ENCODE measurements around the gene TNIK.

TNIK gene

DNA sequence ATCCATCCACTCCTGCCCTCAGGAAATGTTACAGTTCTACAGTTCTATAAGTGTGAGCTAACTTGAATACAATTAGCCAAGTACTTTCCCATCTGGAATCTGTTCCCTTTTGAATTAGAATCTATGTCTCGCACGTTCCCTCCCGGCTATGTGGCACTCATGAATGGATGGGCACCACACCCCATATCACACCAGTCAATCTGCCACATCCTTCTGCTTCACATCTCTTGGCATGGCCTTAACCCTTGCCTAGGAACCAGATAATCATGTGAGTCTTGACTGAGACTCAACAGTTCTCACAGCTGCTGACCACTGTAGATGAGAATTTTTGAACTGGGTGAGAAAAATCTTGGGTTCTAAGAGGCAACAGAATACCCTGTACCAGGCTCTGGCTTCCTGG is 180.2 kb downstream of the TNIK start:
- DNase-seq (ENCODE audit: low spot score), result no peak

DNA sequence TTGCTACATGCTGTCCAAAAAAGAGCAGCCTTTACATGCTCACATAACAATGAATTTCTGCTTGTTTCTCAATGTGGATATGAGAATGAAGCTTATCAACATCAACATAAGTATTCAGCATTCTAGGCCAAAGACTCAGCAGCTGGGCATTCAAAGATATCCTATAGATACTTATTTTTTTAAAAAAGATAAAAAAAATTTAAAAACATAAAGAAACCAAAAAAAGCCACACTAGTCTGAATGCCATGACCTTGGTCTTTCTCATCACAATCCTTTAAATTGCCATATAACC is 182.0 kb downstream of the TNIK start:
- no peak for DNase-seq (ENCODE audit: low spot score)

DNA sequence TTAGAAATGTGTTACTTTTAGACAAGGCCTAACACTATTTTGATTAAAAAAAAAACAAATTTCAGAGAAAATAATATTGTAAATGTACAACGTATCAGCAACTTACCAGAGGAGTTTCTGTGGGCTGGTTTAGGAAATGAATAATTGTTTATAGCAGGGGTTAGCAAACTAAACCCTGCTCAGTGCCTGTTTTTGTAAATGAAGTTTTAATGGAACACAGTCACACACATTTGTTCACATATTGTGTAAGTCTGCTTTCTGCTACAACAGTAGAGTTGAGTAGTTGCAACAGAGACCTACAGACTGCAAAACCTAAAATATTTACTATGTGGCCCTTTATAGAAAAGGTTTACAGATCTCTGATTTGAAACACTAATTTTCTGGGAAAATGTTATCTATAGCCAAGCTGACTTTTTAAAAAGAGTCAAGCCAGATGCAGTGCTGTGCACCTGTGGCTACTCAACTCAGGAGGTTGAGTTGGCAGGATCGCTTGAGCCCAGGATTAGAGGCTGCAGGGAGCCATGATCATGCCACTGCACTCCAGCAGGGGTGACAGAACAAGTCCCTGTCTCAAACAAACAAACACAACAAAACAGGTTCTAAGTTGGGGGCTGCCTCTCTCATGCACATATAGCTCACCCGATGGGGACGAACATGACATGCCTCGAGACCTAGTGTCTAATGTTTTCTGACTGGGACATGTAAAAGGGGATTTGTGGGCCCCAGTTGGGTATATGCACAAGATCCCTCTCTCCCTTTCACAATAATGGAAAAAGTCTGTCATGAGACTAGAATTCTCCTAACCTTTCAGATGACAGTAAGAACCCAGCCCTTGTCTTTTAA is 182.5 kb downstream of the TNIK start:
- DNase-seq (ENCODE audit: low spot score), result no peak

- DNase-seq (ENCODE audit: low spot score), result no peak
Observed at GRCh38 chr3:171276923-171277322, 183.3 kb downstream of the TNIK start.

DNA sequence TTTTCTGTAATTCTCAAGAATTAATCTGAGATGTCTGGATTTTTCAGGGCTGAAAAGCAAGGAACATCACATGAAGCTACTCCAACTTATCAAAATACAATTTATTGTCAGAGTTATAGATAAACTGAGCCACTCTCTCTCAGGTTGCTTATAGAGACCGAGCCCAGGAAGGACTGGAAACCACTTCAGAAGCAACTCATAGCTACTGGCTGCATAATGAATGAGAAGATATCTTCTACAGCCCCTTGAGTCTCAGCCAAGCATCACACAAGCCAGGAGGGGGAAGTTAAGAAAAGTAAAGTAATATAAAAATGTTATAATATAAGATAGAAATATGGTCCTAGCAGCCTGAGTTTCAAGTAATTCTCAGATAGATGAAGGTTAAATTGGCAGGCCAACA is 186.0 kb downstream of the TNIK start:
- no peak for DNase-seq (ENCODE audit: low spot score)

DNA sequence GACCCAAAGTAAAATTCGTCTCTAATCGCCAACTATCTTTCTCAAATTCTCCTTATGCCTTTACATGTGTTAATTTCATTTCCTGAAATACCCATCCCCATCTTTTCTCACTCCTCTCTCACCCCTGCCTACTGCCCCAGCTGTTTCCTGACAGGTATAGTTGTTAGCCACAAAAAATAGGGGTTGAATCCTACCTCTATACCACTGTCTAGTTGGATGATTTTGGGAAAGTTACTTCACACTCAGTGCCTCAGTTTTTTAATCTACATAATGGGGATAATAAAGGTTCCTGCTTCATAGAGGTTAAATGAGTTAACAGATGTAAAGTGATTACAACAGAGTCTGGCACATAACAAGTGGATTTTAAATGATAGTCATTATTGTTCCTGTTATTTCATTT is 189.7 kb downstream of the TNIK start:
- no peak for DNase-seq (ENCODE audit: low spot score)

DNA sequence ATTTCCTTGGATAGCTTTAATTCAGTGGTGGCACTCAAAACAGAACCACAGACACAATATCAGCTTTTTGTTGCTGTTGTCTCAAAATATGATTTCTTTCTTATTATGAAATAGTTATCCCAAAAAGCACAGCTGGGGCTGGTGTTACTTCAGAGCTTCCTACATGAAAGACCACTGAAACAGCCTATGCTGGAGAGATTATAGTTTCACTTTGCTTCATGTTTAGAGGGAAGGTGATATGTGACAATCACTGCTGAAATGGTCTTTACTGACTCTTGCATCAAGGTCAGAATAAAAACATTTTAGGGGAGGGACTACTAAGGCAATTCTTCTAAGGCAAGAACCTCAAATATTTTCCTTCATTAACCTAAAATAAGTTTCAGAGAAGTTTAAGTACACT is 190.7 kb downstream of the TNIK start:
- DNase-seq (ENCODE audit: low spot score), result no peak

- no peak for DNase-seq (ENCODE audit: low spot score)
Observed at GRCh38 chr3:171268677-171269076, 191.5 kb downstream of the TNIK start.

GRCh38 chr3:171267104-171267503 is 193.1 kb downstream of the TNIK start:
- DNase-seq (ENCODE audit: low spot score), result peak; percentile 70

- no peak for DNase-seq (ENCODE audit: low spot score)
Observed at GRCh38 chr3:171266740-171267073, 193.5 kb downstream of the TNIK start.

- no peak for DNase-seq (ENCODE audit: low spot score)
Observed at GRCh38 chr3:171266034-171266739, 194.0 kb downstream of the TNIK start.

DNA sequence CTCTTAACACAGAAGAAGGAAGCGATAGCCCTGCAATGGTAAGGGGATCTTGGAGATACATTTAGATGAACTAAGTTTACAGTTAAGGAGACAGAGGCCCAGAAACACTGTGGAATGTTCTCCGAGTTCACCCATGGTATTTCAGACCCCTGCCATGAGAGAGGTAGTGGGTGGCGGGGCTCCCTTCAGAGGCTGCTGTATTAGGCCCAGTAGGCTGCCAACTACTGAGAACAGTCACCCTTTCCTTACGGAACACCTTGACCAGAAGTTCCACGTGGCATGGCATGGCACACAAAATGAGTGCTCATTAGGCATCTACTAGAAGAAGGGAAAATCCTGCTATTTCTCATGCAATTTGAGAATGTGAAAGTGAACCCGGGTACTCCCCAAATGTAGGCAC is 195.4 kb downstream of the TNIK start:
- DNase-seq (ENCODE audit: low spot score), result no peak

DNA sequence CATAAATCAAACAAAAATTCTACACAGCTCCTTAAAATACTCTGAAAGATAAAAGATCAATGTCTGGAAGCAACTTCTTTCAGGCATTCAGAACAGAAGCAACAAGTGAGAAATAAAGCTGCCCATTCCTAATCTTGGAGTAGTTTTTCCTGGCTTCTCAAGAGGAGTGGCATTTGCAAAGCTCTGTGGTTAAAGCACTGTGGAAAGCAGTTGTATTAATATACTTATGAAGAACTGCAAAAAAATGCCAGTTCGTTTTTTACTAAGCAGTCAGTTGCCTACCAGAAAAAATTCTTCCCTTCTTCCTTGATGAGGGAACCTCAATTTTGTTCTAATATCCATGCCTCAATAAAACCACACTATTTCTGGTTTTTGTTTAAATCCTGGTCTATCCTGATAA is 197.8 kb downstream of the TNIK start:
- no peak for DNase-seq (ENCODE audit: low spot score)

- peak; percentile 35 for DNase-seq (ENCODE audit: low spot score)
Observed at GRCh38 chr3:171261487-171261886, 198.7 kb downstream of the TNIK start.

DNA sequence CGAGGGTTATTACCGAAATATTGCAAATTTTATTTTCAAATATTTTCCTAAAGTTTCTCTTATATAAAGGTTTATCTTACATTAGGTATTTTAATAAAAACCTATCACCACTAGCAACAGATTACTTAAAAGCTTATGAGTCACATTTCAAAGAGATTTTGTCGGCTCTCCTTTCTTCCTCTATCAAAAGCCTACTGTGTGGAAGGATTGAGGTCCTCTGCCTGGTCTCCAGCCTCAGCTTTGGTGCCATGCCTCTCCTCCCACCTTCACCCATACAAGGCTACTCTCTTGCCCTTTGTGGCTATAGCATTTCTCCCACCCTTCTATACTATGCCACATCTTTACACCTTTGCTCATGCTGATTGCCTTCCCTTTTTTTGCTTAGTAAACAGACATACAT is 199.3 kb downstream of the TNIK start:
- no peak for DNase-seq (ENCODE audit: low spot score)

- no peak for DNase-seq (ENCODE audit: low spot score)
Observed at GRCh38 chr3:171260466-171260865, 199.7 kb downstream of the TNIK start.

DNA sequence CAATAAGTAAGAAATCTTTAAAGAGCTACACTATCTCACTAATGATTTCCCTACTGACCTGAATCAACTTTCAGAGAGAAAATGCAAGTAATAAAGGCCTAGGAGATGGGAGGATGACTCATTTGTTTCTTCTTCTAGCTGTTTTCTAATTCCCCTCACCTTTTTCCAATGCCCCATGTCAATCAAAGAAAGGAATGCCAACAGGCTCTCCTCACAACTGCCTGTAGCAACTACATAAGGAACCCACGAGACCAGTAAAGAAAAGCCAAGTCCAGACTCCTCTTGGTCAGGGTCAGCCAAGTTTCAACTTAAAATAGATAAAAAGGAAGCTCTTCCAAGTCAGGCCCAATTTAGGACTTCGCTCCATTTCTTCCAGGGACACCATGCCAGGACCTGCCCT is 201.9 kb downstream of the TNIK start:
- DNase-seq (ENCODE audit: low spot score), result no peak

- peak; percentile 16 for DNase-seq (ENCODE audit: low spot score)
Observed at GRCh38 chr3:171257251-171258203, 202.7 kb downstream of the TNIK start.

- peak; percentile 24 for DNase-seq (ENCODE audit: low spot score)
Observed at GRCh38 chr3:171256445-171257250, 203.6 kb downstream of the TNIK start.

GRCh38 chr3:171255236-171255806 is 204.9 kb downstream of the TNIK start:
- DNase-seq (ENCODE audit: low spot score), result peak; percentile 53

- DNase-seq (ENCODE audit: low spot score), result no peak
Observed at GRCh38 chr3:171254315-171254714, 205.9 kb downstream of the TNIK start.

- DNase-seq (ENCODE audit: low spot score), result peak; percentile 57
Observed at GRCh38 chr3:171251835-171252234, 208.4 kb downstream of the TNIK start.
